ENCODE data around the gene SEMA5B. TPM values are rescaled to one million over a fixed set of nuclear protein-coding genes. Genes with fewer than 3 reads are reported as not detected.

SEMA5B gene
- polyA plus RNA-seq, 1 of the 3 experiments (the other 2 are of a cell fraction): 0.43 TPM

- TF ChIP-seq, protein P1, sequence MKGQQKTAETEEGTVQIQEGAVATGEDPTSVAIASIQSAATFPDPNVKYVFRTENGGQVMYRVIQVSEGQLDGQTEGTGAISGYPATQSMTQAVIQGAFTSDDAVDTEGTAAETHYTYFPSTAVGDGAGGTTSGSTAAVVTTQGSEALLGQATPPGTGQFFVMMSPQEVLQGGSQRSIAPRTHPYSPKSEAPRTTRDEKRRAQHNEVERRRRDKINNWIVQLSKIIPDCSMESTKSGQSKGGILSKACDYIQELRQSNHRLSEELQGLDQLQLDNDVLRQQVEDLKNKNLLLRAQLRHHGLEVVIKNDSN (IDR thresholded peaks at IDR 0.05; ENCODE audit: borderline replicate concordance, low read depth): no peak
- no peak for TF ChIP-seq RXRA (IDR thresholded peaks at IDR 0.05; ENCODE audit: borderline replicate concordance, low read depth)
- TF ChIP-seq JUND (IDR thresholded peaks at IDR 0.05): no peak
- no peak for TF ChIP-seq NRF1 (IDR thresholded peaks at IDR 0.05; ENCODE audit: low read depth, low read length)
- TF ChIP-seq POLR2AphosphoS5 (IDR thresholded peaks at IDR 0.05; ENCODE audit: low read depth, low read length): no peak
These were observed 59.8 kb downstream of the SEMA5B start (continued) for GRCh38 chr3:122967765-122968164.

DNA sequence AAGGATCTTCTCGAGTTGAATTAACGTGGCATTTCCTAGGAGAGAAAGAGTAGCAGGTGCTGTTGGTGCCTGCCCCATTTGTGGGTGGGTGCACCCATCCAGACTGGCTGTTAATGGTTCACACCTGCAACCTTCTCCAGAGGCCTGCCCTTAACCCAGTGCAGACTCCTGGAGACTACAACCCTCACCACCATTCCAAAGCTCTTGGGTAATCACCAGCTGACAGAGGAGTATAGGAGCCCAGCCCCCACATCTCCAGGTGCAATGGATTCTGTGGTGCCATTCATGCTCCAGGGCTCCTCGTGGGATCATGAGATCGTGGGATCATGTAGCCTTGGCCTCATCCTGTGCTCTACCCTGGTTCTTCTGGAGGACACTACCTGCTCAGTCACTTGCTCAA is 60.2 kb downstream of the SEMA5B start:
- H3K79me2 ChIP-seq (ENCODE audit: insufficient read depth): no peaks in the 10 kb centered on the region
- H3K9me2 ChIP-seq: no peaks in the 10 kb centered on the region
- H3K9me3 ChIP-seq: no peaks in the 10 kb centered on the region
- H3K27ac ChIP-seq (ENCODE audit: low read depth in 2 of 2, low read length in 1 of 2): no peak overlapping the region
- no peak overlapping the region for H3K9ac ChIP-seq
- POLR2A ChIA-PET: no interaction called here
- TF ChIP-seq GABPA (IDR thresholded peaks at IDR 0.05; ENCODE audit: low read depth) (no peak), EP300 (IDR thresholded peaks at IDR 0.05; ENCODE audit: borderline replicate concordance in 1 of 2, low read depth in 1 of 2, low read length in 1 of 2) (no peak), FOXJ3 (CRISPR knock-in tag; IDR thresholded peaks at IDR 0.05) (no peak), NRF1 (IDR thresholded peaks at IDR 0.05; ENCODE audit: low read depth, low read length) (no peak), MEF2A (IDR thresholded peaks at IDR 0.05; ENCODE audit: borderline replicate concordance, low read depth) (no peak), PBX3 (IDR thresholded peaks at IDR 0.05) (no peak), RAD21 (IDR thresholded peaks at IDR 0.05; ENCODE audit: low read length) (no peak), TAF1 (IDR thresholded peaks at IDR 0.05; ENCODE audit: borderline replicate concordance, low read depth, low read length) (no peak), FOXM1 (IDR thresholded peaks at IDR 0.05; ENCODE audit: low read depth) (no peak), GATA2 (CRISPR knock-in tag; IDR thresholded peaks at IDR 0.05) (no peak), FOSL2 (IDR thresholded peaks at IDR 0.05; ENCODE audit: borderline replicate concordance, low read depth) (no peak), RFX5 (IDR thresholded peaks at IDR 0.05; ENCODE audit: low read length) (no peak)
- TF ChIP-seq, protein P1 (IDR thresholded peaks at IDR 0.05; ENCODE audit: borderline replicate concordance, low read depth): no peak
- TF ChIP-seq, protein P2, sequence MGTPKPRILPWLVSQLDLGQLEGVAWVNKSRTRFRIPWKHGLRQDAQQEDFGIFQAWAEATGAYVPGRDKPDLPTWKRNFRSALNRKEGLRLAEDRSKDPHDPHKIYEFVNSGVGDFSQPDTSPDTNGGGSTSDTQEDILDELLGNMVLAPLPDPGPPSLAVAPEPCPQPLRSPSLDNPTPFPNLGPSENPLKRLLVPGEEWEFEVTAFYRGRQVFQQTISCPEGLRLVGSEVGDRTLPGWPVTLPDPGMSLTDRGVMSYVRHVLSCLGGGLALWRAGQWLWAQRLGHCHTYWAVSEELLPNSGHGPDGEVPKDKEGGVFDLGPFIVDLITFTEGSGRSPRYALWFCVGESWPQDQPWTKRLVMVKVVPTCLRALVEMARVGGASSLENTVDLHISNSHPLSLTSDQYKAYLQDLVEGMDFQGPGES (IDR thresholded peaks at IDR 0.05; ENCODE audit: low read depth, low read length): no peak
- TF ChIP-seq, protein P3, sequence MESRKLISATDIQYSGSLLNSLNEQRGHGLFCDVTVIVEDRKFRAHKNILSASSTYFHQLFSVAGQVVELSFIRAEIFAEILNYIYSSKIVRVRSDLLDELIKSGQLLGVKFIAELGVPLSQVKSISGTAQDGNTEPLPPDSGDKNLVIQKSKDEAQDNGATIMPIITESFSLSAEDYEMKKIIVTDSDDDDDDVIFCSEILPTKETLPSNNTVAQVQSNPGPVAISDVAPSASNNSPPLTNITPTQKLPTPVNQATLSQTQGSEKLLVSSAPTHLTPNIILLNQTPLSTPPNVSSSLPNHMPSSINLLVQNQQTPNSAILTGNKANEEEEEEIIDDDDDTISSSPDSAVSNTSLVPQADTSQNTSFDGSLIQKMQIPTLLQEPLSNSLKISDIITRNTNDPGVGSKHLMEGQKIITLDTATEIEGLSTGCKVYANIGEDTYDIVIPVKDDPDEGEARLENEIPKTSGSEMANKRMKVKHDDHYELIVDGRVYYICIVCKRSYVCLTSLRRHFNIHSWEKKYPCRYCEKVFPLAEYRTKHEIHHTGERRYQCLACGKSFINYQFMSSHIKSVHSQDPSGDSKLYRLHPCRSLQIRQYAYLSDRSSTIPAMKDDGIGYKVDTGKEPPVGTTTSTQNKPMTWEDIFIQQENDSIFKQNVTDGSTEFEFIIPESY (IDR thresholded peaks at IDR 0.05; ENCODE audit: borderline replicate concordance, low read depth): no peak
- H3K4me1 ChIP-seq (ENCODE audit: control insufficient read depth in 1 of 2, insufficient read depth in 2 of 2, low read depth in 1 of 2, low read length in 1 of 2): peaks cover 10 to 17% of the 10 kb centered on the region in 2 experiments; a peak in 3 of 4 replicates
- CTCF ChIA-PET: interaction anchor here (1.5 to 4.9 kb wide), 3 partner anchors 24 to 61 kb away, joined by 3 to 22 read pairs (median 19); partner anchors contain the start of gene SEMA5B
- H4K20me1 ChIP-seq (ENCODE audit: insufficient read depth): no peaks in the 10 kb centered on the region
- no peak overlapping the region for H2AFZ ChIP-seq (ENCODE audit: low read depth)
- DNase-seq: no peak
- H3F3A ChIP-seq (replicated peaks; ENCODE audit: insufficient read depth): no peaks in the 10 kb centered on the region
- H3K4me2 ChIP-seq: no peak overlapping the region
- 84% methylated on average over 4 of the region's 4 CpGs for WGBS (ENCODE audit: low lambda C conversion rate)
- H3K36me3 ChIP-seq (replicated peaks in 1 of 2; ENCODE audit: control insufficient read depth in 1 of 2, insufficient read depth in 2 of 2, low read length in 1 of 2): no peaks in the 10 kb centered on the region
- H3K27me3 ChIP-seq (ENCODE audit: insufficient read depth): no peaks in the 10 kb centered on the region
- H3K4me3 ChIP-seq (ENCODE audit: low read depth in 2 of 2, low read length in 1 of 2): no peak overlapping the region
